GM19193 (cell line): ENCODE measurements around the gene TMEM225B.

Experiments used
- POLR2A ChIP-seq: IDR thresholded peaks from 4 replicates; pipeline ENCODE4 v1.6.1; 2011; ENCODE audit not compliant: insufficient read depth, insufficient read length; ENCODE audit errors: extremely low read depth

The TMEM225B gene

GRCh38 chr7:99563650-99564049, 34.4 kb upstream of the TMEM225B start:
- no peak for TF ChIP-seq POLR2A

- TF ChIP-seq POLR2A, result no peak
Measured at GRCh38 chr7:99571768-99572167, 26.3 kb upstream of the TMEM225B start.

GRCh38 chr7:99573257-99573656, 24.8 kb upstream of the TMEM225B start:
- no peak for TF ChIP-seq POLR2A

- no peak for TF ChIP-seq POLR2A
Measured at GRCh38 chr7:99576251-99576650, 21.8 kb upstream of the TMEM225B start.

DNA sequence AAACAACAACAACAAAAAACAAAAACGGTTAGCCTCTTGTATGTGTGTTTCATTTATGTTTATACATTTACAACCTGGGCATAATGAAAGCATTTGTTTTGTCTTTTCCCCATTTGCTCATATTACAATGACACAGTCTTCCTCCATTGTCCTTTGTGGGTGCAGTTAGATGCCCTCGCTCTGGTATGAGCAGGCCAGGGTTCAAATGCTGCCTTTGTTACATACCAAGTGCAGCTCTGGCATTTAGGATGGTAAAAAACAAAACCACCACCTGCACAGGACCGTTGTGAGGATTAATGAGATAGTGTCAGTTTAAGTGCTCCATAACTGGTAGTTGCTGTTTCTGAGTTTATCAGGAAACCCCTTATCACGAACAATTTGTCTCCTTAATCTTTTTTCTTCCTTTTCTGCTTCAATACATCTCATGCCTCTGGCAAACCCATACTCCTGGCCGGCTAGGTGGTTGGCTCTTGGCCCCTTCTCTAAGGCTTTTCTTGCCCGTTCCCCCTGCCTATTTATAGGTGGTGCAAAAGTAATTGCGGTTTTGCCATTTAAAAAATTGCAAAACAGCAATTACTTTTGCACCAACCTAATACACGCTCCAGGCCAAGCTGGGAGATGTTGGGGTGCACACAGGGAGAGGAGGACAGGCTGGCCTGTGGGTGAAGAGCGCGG, 18.6 kb upstream of the TMEM225B start:
- no peak for TF ChIP-seq POLR2A

DNA sequence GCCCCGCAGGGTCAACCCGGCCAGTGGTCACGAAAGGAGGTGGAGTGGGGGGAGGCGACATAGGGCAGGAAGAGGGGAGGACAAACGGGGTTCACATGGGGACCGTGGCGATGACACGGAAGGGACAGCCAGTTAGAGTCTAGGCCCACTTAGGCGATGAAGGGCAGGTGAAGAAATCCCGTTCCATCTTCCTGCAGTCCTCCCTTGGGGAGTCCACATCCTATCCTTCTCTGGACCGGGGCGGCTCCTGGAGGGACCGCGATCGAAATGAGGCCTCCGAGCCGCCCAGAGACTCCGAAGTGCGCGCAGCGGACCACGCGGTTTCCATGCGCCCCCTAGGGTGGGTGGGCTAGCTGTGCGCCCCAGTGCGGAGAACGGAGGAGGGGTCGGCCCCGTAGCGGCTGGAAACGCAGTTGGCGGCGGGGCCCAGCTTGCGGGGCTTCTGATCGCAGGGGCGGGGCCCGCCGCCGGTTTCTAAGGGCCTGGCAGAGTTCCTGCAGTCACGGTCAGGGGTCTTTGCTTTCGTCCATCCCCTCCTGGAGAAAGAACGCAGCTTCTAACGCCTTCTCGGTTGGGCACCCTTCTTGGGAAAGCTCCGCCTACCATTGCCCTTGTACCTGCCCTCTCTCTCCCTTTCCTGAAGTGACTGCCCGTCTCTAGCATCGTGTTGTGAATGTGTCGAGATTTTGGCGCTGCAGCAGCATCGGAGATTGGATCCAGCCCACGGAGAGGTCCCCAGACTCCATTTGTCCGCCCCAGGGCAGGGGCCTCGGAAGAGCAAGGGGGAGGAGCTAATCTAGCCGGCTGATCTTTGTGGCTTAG, 17.9 kb upstream of the TMEM225B start:
- TF ChIP-seq POLR2A, result no peak

GRCh38 chr7:99588868-99589267, 9.2 kb upstream of the TMEM225B start:
- TF ChIP-seq POLR2A, result no peak

DNA sequence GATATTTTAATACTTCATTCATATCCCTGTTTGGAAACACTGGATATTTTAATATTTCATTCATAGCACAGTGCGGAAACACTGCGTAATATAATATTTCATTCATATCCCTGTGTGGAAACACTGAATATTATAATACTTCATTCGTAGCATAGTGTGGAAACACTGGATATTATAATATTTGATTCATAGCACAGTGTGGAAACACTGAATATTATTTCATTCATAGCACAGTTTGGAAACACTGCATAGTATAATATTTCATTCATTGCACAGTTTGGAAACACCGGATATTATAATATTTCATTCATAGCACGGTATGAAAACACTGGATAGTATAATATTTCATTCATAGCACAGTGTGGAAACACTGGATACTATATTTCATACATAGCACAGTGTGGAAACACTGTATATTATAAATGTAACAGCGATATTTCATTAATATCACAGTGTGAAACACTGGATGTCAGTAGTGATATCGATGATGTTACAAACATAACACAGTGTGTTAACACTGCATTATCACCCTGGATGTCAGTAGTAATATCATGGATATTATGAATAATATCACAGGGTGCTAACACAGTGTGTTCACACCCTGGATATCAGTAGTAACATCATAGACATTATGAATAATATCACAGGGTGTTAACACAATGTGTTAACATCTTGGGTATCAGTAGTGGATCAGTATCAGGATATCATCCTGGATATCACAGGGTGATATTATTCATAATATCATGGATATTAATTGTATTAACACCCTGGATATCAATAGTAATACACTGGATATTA, 2.9 kb upstream of the TMEM225B start:
- no peak for TF ChIP-seq POLR2A

GRCh38 chr7:99596408-99596955, 1.6 kb upstream of the TMEM225B start:
- TF ChIP-seq POLR2A, result no peak

DNA sequence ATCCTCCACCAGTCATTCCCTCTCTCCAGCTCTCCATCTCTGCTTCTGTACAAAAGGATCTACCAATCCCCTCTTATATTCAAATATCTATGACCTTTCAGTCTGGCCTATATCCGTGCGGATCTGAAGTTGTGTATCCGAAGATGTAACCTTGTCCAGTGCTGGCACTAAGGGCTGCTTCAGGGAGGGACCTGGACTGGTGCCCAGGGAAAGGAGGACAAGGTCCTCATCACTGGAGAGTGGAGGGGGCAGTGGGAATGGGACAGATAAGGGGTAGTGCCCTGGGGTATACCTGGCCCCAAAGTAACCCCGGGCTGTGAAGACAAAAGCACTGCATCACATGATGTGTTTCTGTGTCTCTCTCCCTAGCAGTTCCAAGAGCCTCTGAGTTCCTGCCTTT, 1.8 kb downstream of the TMEM225B start:
- no peak for TF ChIP-seq POLR2A

GRCh38 chr7:99601656-99602310, 3.7 kb downstream of the TMEM225B start:
- no peak for TF ChIP-seq POLR2A

GRCh38 chr7:99605527-99605926, 7.5 kb downstream of the TMEM225B start:
- no peak for TF ChIP-seq POLR2A

- TF ChIP-seq POLR2A, result no peak
Measured at GRCh38 chr7:99606531-99606930, 8.5 kb downstream of the TMEM225B start.

DNA sequence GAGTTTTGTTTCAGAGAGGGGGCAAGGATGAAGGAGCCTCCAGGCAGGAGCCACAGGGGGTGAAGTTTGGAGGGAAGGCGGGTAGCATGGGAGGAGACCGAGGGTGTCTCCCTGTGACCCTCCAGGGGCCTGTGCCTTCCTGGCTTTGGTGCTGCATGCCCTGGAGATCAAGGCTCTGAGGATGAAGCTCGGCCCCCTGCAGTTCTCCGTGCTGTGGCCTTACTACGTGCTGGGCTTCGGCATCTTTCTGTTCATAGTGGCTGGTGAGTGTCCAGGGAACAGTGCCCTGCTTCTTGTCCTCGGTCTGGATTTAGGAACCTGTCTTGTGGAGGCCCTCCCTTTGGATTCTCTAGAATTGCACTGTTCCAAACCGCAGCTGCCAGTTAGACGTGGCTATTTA, 9.5 kb downstream of the TMEM225B start:
- TF ChIP-seq POLR2A, result no peak

DNA sequence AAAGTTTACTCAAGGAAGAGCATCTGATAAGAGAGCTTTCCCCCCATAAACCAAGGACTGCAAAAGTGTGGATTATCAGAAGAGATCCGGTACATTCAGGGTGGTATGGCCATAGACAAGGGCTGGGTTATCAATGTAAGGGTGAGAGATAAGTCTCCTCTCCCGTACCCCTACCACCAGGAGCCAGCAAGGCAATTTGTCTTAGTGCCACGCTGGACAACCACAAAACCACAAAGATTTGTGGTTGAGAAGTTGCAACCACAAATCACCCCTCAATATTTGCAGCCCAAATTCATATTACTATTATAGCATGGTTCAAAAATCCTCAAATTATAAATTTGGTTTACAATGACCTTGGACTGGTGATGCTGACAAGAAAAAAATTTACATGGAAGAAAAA, 16.4 kb downstream of the TMEM225B start:
- no peak for TF ChIP-seq POLR2A
